ENCODE measurements around the gene TCERG1. TPM values are rescaled to one million over a fixed set of nuclear protein-coding genes. Genes with fewer than 3 reads are reported as not detected.

TCERG1 gene
- polyA plus RNA-seq, 1 of the 3 experiments (the other 2 are of a cell fraction) = 38.5 TPM

DNA sequence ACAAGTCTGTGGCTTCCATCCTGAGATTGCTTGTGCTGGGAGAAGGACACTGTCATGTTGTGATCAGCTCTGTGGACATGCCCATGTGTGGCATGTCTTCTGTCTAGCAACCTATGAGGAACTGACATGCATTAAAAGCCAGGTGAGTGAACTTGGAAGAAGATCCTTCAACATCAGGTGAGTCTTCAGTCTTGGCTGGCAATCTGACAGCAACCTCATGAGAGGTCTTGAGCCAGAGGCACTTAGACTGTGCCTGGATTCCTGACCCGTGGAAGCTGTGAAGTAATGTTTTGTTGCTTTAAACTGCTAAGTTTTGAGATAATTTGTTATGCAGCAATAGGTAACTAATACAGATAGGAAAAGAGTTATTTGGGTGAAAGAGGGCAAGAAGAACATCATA, 6.8 kb upstream of the TCERG1 start:
- ChIA-PET CTCF (interaction anchor here (0.9 to 1.3 kb wide), 2 partner anchors 10 to 13 kb away, joined by 3 to 4 read pairs; no protein-coding TSS in a partner anchor), POLR2A (no interaction called here)
- TF ChIP-seq NFIC (IDR thresholded peaks at IDR 0.05; ENCODE audit: borderline replicate concordance) (no peak), RAD21 (IDR thresholded peaks at IDR 0.05; ENCODE audit: low read length) (no peak), RFX5 (IDR thresholded peaks at IDR 0.05; ENCODE audit: low read length) (no peak), SIN3A (IDR thresholded peaks at IDR 0.05; ENCODE audit: borderline replicate concordance, low read depth, low read length) (no peak), FOSL2 (IDR thresholded peaks at IDR 0.05; ENCODE audit: borderline replicate concordance, low read depth) (no peak), MEF2A (IDR thresholded peaks at IDR 0.05; ENCODE audit: borderline replicate concordance, low read depth) (no peak), USF2 (IDR thresholded peaks at IDR 0.05; ENCODE audit: borderline replicate concordance, low read depth, low read length) (no peak), FOXJ3 (CRISPR knock-in tag; IDR thresholded peaks at IDR 0.05) (no peak)
- TF ChIP-seq, protein P1, sequence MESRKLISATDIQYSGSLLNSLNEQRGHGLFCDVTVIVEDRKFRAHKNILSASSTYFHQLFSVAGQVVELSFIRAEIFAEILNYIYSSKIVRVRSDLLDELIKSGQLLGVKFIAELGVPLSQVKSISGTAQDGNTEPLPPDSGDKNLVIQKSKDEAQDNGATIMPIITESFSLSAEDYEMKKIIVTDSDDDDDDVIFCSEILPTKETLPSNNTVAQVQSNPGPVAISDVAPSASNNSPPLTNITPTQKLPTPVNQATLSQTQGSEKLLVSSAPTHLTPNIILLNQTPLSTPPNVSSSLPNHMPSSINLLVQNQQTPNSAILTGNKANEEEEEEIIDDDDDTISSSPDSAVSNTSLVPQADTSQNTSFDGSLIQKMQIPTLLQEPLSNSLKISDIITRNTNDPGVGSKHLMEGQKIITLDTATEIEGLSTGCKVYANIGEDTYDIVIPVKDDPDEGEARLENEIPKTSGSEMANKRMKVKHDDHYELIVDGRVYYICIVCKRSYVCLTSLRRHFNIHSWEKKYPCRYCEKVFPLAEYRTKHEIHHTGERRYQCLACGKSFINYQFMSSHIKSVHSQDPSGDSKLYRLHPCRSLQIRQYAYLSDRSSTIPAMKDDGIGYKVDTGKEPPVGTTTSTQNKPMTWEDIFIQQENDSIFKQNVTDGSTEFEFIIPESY (IDR thresholded peaks at IDR 0.05; ENCODE audit: borderline replicate concordance, low read depth) = no peak
- H3K27me3 ChIP-seq (ENCODE audit: insufficient read depth) = peaks cover 2% of the 10 kb centered on the region; the same call in 1 of the 2 replicates
- DNase-seq = no peak
- H3K27ac ChIP-seq (ENCODE audit: low read depth in 2 of 2, low read length in 1 of 2) = no peak overlapping the region
- H4K20me1 ChIP-seq (ENCODE audit: insufficient read depth) = no peaks in the 10 kb centered on the region
- no peaks in the 10 kb centered on the region for H3F3A ChIP-seq (replicated peaks; ENCODE audit: insufficient read depth)
- no peaks in the 10 kb centered on the region for H3K79me2 ChIP-seq (ENCODE audit: insufficient read depth)
- H3K4me1 ChIP-seq (ENCODE audit: control insufficient read depth in 1 of 2, insufficient read depth in 2 of 2, low read depth in 1 of 2, low read length in 1 of 2) = no peaks in the 10 kb centered on the region
- no peak overlapping the region for H3K4me2 ChIP-seq
- no peaks in the 10 kb centered on the region for H3K36me3 ChIP-seq (replicated peaks in 1 of 2; ENCODE audit: control insufficient read depth in 1 of 2, insufficient read depth in 2 of 2, low read length in 1 of 2)
- no peaks in the 10 kb centered on the region for H3K9me3 ChIP-seq
- H2AFZ ChIP-seq (ENCODE audit: low read depth) = no peak overlapping the region
- WGBS (ENCODE audit: low lambda C conversion rate) = 14% methylated on average over 1 of the region's 1 CpG
- no peak overlapping the region for H3K9ac ChIP-seq
- H3K4me3 ChIP-seq (ENCODE audit: low read depth in 2 of 2, low read length in 1 of 2) = no peak overlapping the region
- H3K9me2 ChIP-seq = no peaks in the 10 kb centered on the region; the same call in 1 of the 2 replicates

- Histone ChIP-seq H3K9me2 (no peaks in the 10 kb centered on the region), H3K27me3 (ENCODE audit: insufficient read depth) (no peaks in the 10 kb centered on the region)
- WGBS (ENCODE audit: low lambda C conversion rate) = 72% methylated on average over 5 of the region's 5 CpGs
Observed at GRCh38 chr5:146440870-146441495, 6.2 kb upstream of the TCERG1 start.

More at GRCh38 chr5:146440870-146441495, 6.2 kb upstream of the TCERG1 start:
- ChIA-PET CTCF (interaction anchor here (0.9 to 1.3 kb wide), 2 partner anchors 10 to 13 kb away, joined by 3 to 4 read pairs; no protein-coding TSS in a partner anchor), POLR2A (no interaction called here)
- no peak for DNase-seq
- Histone ChIP-seq H3K4me3 (ENCODE audit: low read depth in 2 of 2, low read length in 1 of 2) (no peak overlapping the region), H3K9me3 (no peaks in the 10 kb centered on the region), H3K79me2 (ENCODE audit: insufficient read depth) (no peaks in the 10 kb centered on the region), H2AFZ (ENCODE audit: low read depth) (no peak overlapping the region), H3K4me2 (no peak overlapping the region), H3K36me3 (replicated peaks in 1 of 2; ENCODE audit: control insufficient read depth in 1 of 2, insufficient read depth in 2 of 2, low read length in 1 of 2) (no peaks in the 10 kb centered on the region), H3K9ac (no peak overlapping the region), H3K4me1 (ENCODE audit: control insufficient read depth in 1 of 2, insufficient read depth in 2 of 2, low read depth in 1 of 2, low read length in 1 of 2) (no peaks in the 10 kb centered on the region), H3K27ac (ENCODE audit: low read depth in 2 of 2, low read length in 1 of 2) (no peak overlapping the region), H3F3A (replicated peaks; ENCODE audit: insufficient read depth) (no peaks in the 10 kb centered on the region), H4K20me1 (ENCODE audit: insufficient read depth) (no peaks in the 10 kb centered on the region)
- no peak for TF ChIP-seq FOXM1 (IDR thresholded peaks at IDR 0.05; ENCODE audit: low read depth)
- TF ChIP-seq TCF12 (IDR thresholded peaks at IDR 0.05) = 0 out of 2 replicates have a peak, but pooled peaks have one; percentile 16

All from SK-N-SH (cell line).